Endothelial cell of umbilical vein (primary cell): ENCODE measurements around the gene SPRING1. TPM values are rescaled to one million over a fixed set of nuclear protein-coding genes. Genes with fewer than 3 reads are reported as not detected.

Source experiments
- BruUV-seq: library from RNA; stranded (reverse); fragments of 400-500 nt; replicated peaks from 2 replicates; lab custom pipeline; 2021; lab: Mats Ljungman, UMichigan
- CTCF ChIA-PET: fragments of 300-600, 350-600 bp; sonication (Branson Sonifier 250); formaldehyde crosslinking; loops from one replicate; lab custom pipeline; 2021; ENCODE audit warnings: antibody characterized with exemption, inconsistent platforms; lab: Charles Lee
- POLR2A ChIA-PET: fragments of 300-600, 350-600 bp; sonication (Branson Sonifier 250); formaldehyde crosslinking; loops from one replicate; lab custom pipeline; 2021; ENCODE audit warnings: antibody characterized with exemption, inconsistent platforms; lab: Charles Lee
- DNase-seq: peaks from one replicate; pipeline ENCODE4 v3.0.0-alpha.2; 2011; ENCODE audit warnings: low read depth, low spot score
- FAIRE-seq: peaks from 2 replicates; lab custom pipeline; 2011; peaks lifted over from hg19 to GRCh38; lab: Jason Lieb, UNC
- H2AFZ ChIP-seq: 2 replicates; pipeline ENCODE4 v1.6.0; 2012; ENCODE audit warnings: low read depth, low read length, control low read depth, inconsistent platforms
- H3K27ac ChIP-seq: 2 replicates; pipeline ENCODE4 v1.5.1; 2011; ENCODE audit warnings: low read depth, mild to moderate bottlenecking, control low read depth, low read length, moderate library complexity; ENCODE audit not compliant: insufficient read depth
- H3K27me3 ChIP-seq, 2 experiments: 2 replicates each; pipeline versions ENCODE4 v1.6.0 to v1.6.1; 2011; ENCODE audit warnings: low read length in 2 of 2, mixed read lengths in 1 of 2; ENCODE audit not compliant: control insufficient read depth in 2 of 2, insufficient read depth in 2 of 2
- H3K36me3 ChIP-seq, 2 experiments: 2 replicates in 1 of 2; 3 replicates in 1 of 2; pipeline ENCODE4 v1.5.1; 2011; ENCODE audit warnings: low read length in 2 of 2, mild to moderate bottlenecking in 1 of 2, moderate library complexity in 1 of 2; ENCODE audit not compliant: control insufficient read depth in 2 of 2, insufficient read depth in 2 of 2; ENCODE audit errors: extremely low read depth in 1 of 2
- H3K4me1 ChIP-seq: 3 replicates; pipeline ENCODE4 v1.5.1; 2011; ENCODE audit warnings: mild to moderate bottlenecking, low read length; ENCODE audit not compliant: control insufficient read depth, insufficient read depth; ENCODE audit errors: extremely low read depth
- H3K4me2 ChIP-seq: 2 replicates; pipeline ENCODE4 v1.6.1; 2011; ENCODE audit warnings: low read length, control low read depth, mixed read lengths; ENCODE audit not compliant: insufficient read depth
- H3K4me3 ChIP-seq, 3 experiments: fragments of 200-600 bp in 1 of 3; sonication (generic), shearing (Covaris generic) in 1 of 3; replicated peaks in 1 of 3; 2 replicates each; pipeline ENCODE4 v1.5.1; 2011 to 2016; ENCODE audit warnings: control low read depth in 3 of 3, low read length in 3 of 3, mild to moderate bottlenecking in 2 of 3, inconsistent platforms in 1 of 3, low read depth in 1 of 3, moderate library complexity in 1 of 3; ENCODE audit not compliant: insufficient read depth in 1 of 3
- H3K79me2 ChIP-seq: 2 replicates; pipeline ENCODE4 v1.6.0; 2012; ENCODE audit warnings: low read length, inconsistent platforms; ENCODE audit not compliant: control insufficient read depth, insufficient read depth
- H3K9ac ChIP-seq: replicated peaks from 2 replicates; pipeline ENCODE3; 2011; ENCODE audit warnings: low read length, control low read depth; ENCODE audit not compliant: insufficient read depth; ENCODE audit errors: extremely low read depth
- H3K9me1 ChIP-seq: replicated peaks from 3 replicates; pipeline ENCODE4 v1.6.0; 2011; ENCODE audit warnings: mild to moderate bottlenecking, low read length; ENCODE audit not compliant: control insufficient read depth, insufficient read depth; ENCODE audit errors: extremely low read depth
- H3K9me3 ChIP-seq: replicated peaks from 2 replicates; pipeline ENCODE4 v1.5.1; 2012; ENCODE audit warnings: low read length, inconsistent platforms; ENCODE audit not compliant: control insufficient read depth, insufficient read depth
- H4K20me1 ChIP-seq: replicated peaks from 2 replicates; pipeline ENCODE3; 2011; ENCODE audit warnings: mild to moderate bottlenecking, low read length; ENCODE audit not compliant: control insufficient read depth, insufficient read depth; ENCODE audit errors: extremely low read depth
- CTCF ChIP-seq, 2 donors: IDR thresholded peaks; 1 replicate in 1 of 2; 2 replicates in 1 of 2; pipeline ENCODE4 v1.5.1; 2011; ENCODE audit warnings: low read length in 2 of 2, mild to moderate bottlenecking in 2 of 2, moderate library complexity in 2 of 2, control low read depth in 1 of 2, inconsistent platforms in 1 of 2, low read depth in 1 of 2; ENCODE audit not compliant: insufficient read depth in 1 of 2; ENCODE audit errors: extremely low read depth in 1 of 2
- EZH2 ChIP-seq: IDR thresholded peaks from 2 replicates; pipeline ENCODE4 v1.6.1; 2012; ENCODE audit warnings: borderline replicate concordance, low read depth, mild to moderate bottlenecking, moderate library complexity, low read length, inconsistent platforms; ENCODE audit not compliant: severe bottlenecking
- FOS ChIP-seq: IDR thresholded peaks from 2 replicates; pipeline ENCODE4 v1.6.1; 2011; ENCODE audit warnings: mild to moderate bottlenecking, low read length, moderate library complexity, borderline replicate concordance; ENCODE audit not compliant: insufficient read depth
- GATA2 ChIP-seq: IDR thresholded peaks from 2 replicates; pipeline ENCODE4 v1.7.0; 2011; ENCODE audit warnings: low read depth, mild to moderate bottlenecking, moderate library complexity, mixed read lengths, low read length; ENCODE audit not compliant: insufficient read length, insufficient read depth
- JUN ChIP-seq: IDR thresholded peaks from 2 replicates; pipeline ENCODE4 v1.6.1; 2011; ENCODE audit warnings: borderline replicate concordance, low read depth; ENCODE audit not compliant: insufficient read length, insufficient read depth
- MAX ChIP-seq: IDR thresholded peaks from 2 replicates; pipeline ENCODE4 v1.6.1; 2011; ENCODE audit not compliant: insufficient read depth, insufficient read length
- MYC ChIP-seq: IDR thresholded peaks from one replicate; pipeline ENCODE4 v1.6.1; 2011; ENCODE audit warnings: mild to moderate bottlenecking, low read depth, low read length
- POLR2A ChIP-seq: IDR thresholded peaks from 2 replicates; pipeline ENCODE4 v1.6.1; 2012; ENCODE audit warnings: low read depth, mild to moderate bottlenecking, control low read depth, low read length
- POLR2AphosphoS5 ChIP-seq: IDR thresholded peaks from 2 replicates; pipeline ENCODE4 v1.6.1; 2012; ENCODE audit warnings: low read depth, mild to moderate bottlenecking, control low read depth, low read length, moderate library complexity; ENCODE audit not compliant: insufficient read depth
- dilution Hi-C: fragments of 300-500 bp; cut with MboI; formaldehyde crosslinking; loops from one replicate; pipeline ENCODE4 v1.15.0; 2019; ENCODE audit warnings: low sequenced_read_pairs; ENCODE audit not compliant: extremely low pct_ligation_motif_present
- intact Hi-C: fragments of 100-400 bp; cut with micrococcal nuclease; formaldehyde crosslinking; loops from one replicate; pipeline ENCODE4 v1.10.0; 2022
- polyA plus RNA-seq, 4 experiments: library from polyadenylated mRNA; depleted of rRNA in 3 of 4; stranded (reverse) in 3 of 4; unstranded in 1 of 4; fragments of >200 nt; gene quantifications; 2 replicates each; pipeline versions ENCODE4 v1.2.1 to v1.2.3, GENCODE V29; 2011 to 2012; ENCODE audit warnings: missing spikeins in 1 of 4
- total RNA-seq: library from RNA; stranded (reverse); gene quantifications from 2 replicates; pipeline ENCODE4 v1.2.3, GENCODE V29; 2021

The SPRING1 gene
- total and polyA plus RNA-seq, 2 donors (not counting 3 experiments of a cell fraction or from before 2014, with no cell fraction given) = 17.5 to 40.4 TPM

- H4K20me1 ChIP-seq = no peaks in the 10 kb centered on the region
- dilution Hi-C loops = no loop called here
- POLR2A ChIA-PET = no interaction called here
- intact Hi-C loops = loop anchor here (2.0 kb wide), 1 partner anchor 17 kb away; no protein-coding TSS in a partner anchor
- no peak overlapping the region for H2AFZ ChIP-seq
- H3K27me3 ChIP-seq = no peaks in the 10 kb centered on the region
- H3K9me1 ChIP-seq = no peaks in the 10 kb centered on the region
- peaks cover 4 to 17% of the 10 kb centered on the region in 2 experiments for H3K36me3 ChIP-seq
- no peak overlapping the region for H3K27ac ChIP-seq
- H3K4me3 ChIP-seq = no peak overlapping the region
- no TSS peak for BruUV-seq
- DNase-seq (no peak), FAIRE-seq (no peak)
- H3K4me1 ChIP-seq = peaks cover 19% of the 10 kb centered on the region
- H3K4me2 ChIP-seq = no peak overlapping the region
- CTCF ChIA-PET = interaction anchor here (1.3 to 2.7 kb wide), 3 partner anchors 11 to 162 kb away, joined by 3 to 17 read pairs (median 9); partner anchors contain the start of gene HRK
- peaks cover 4% of the 10 kb centered on the region for H3K79me2 ChIP-seq
- no peak overlapping the region for H3K9ac ChIP-seq
- TF ChIP-seq POLR2A (no peak), EZH2 (no peak), MYC (no peak), CTCF (IDR thresholded peaks at IDR 0.05; ENCODE audit: extremely low read depth in 1 of 2, insufficient read depth in 1 of 2, low read depth in 1 of 2, low read length in 2 of 2) (no peak), MAX (no peak), FOS (no peak), GATA2 (no peak), POLR2AphosphoS5 (no peak), JUN (no peak)
- H3K9me3 ChIP-seq = no peaks in the 10 kb centered on the region
These were observed 17.9 kb downstream of the SPRING1 start for GRCh38 chr12:116719731-116720528.
